Breast epithelium (tissue), 3 donors: Measurements from ENCODE around the gene TEX52.
A peak's percentile ranks its signal among the peaks of the same experiment; 100 is the strongest.

Experiments
- POLR2A ChIP-seq: fragments of 450-650 bp; IDR thresholded peaks from one replicate; pipeline ENCODE4 v1.6.1; 2016; ENCODE audit warnings: antibody characterized with exemption, mild to moderate bottlenecking, moderate library complexity
- POLR2AphosphoS5 ChIP-seq, 3 donors: sonication (generic); formaldehyde crosslinking; IDR thresholded peaks; one replicate each; pipeline ENCODE4 v1.6.1; 2017; ENCODE audit warnings: antibody characterized with exemption in 3 of 3
- TF ChIP-seq, protein P1 (sequence below), 3 donors: fragments of 450-650 bp; IDR thresholded peaks; one replicate each; pipeline ENCODE4 v1.5.1; 2016 to 2017; ENCODE audit warnings: antibody characterized with exemption in 3 of 3, mild to moderate bottlenecking in 3 of 3, moderate library complexity in 3 of 3

DNA sequence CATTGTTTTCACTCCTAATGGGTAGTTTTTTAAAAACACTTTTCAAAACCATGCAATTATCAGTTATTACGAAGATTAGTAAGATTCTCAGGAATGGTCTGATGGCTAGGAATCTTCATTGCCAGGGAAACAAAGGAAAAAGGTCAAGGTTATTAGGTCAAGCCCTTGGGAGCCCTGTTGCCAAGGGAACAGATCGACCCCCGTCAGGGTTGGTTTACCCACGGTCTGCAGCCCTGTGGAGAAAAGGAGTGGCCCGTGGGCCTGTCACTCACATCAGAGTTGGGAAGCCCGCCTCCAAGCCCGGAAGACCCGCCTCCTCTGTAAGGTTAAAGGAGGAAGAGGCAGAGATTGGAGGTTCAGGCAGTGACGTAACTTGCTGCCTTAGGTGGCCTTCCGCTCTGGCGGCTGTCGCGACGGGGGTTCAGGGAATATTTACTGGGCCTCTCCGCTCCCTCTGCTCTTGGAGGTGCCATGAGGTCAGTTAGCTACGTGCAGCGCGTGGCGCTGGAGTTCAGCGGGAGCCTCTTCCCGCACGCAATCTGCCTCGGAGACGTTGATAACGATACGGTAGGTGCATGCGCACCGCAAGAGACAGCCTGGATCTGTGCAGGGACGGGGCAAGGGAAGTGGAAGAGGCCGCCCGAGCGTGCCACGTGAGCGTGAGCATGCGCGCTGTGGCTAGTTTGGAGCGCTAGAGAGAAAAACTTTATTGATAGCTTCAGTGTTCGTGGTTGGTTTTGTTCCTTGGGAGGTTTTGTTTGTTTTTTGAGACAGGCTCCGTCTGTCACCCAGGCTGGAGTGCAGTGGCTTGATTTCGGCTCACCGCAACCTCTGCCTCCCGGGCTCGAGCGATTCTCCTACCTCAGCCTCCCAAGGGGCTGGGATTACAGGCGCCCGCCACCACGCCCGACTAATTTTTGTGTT, 44.3 kb downstream of the TEX52 start, which contains the start of gene ITFG2:
- TF ChIP-seq POLR2A (peak; percentile 72), POLR2AphosphoS5 (IDR thresholded peaks at IDR 0.05) (peak; percentile 97 to 99 (median 98))
- TF ChIP-seq, protein P1, sequence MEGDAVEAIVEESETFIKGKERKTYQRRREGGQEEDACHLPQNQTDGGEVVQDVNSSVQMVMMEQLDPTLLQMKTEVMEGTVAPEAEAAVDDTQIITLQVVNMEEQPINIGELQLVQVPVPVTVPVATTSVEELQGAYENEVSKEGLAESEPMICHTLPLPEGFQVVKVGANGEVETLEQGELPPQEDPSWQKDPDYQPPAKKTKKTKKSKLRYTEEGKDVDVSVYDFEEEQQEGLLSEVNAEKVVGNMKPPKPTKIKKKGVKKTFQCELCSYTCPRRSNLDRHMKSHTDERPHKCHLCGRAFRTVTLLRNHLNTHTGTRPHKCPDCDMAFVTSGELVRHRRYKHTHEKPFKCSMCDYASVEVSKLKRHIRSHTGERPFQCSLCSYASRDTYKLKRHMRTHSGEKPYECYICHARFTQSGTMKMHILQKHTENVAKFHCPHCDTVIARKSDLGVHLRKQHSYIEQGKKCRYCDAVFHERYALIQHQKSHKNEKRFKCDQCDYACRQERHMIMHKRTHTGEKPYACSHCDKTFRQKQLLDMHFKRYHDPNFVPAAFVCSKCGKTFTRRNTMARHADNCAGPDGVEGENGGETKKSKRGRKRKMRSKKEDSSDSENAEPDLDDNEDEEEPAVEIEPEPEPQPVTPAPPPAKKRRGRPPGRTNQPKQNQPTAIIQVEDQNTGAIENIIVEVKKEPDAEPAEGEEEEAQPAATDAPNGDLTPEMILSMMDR (IDR thresholded peaks at IDR 0.05), result no peak
